Measurements from ENCODE around the gene CAMSAP2.

Gene CAMSAP2

DNA sequence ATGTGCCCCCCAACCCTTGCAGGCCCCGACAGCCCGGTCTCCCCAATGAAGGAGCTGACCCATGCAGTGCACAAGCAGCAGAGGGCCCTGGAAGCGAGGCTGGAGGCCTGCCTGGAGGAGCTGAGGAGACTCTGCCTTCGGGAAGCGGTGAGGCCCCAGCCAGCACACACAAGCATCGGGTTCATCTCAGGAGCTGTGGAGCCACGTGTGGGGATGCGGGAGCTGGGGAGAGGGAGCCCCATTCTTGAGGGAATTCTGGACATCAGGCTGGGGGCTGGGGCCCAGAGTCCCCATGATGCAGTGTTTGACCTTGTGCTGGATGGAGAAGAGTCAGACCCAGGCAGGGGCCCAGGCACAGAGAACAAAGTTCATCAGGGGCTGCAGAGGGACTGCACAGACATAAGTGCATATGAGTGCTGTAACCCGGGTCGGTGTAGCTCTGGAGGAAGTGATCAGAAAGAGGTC is 160.8 kb downstream of the CAMSAP2 start:
- H3K4me3 ChIP-seq (ENCODE audit: low read length), result no peak overlapping the region
- no peak for DNase-seq (ENCODE audit: low read depth)
- no peak for TF ChIP-seq CTCF (IDR thresholded peaks at IDR 0.05; ENCODE audit: insufficient read depth, low read depth, low read length, missing control alignments)

DNA sequence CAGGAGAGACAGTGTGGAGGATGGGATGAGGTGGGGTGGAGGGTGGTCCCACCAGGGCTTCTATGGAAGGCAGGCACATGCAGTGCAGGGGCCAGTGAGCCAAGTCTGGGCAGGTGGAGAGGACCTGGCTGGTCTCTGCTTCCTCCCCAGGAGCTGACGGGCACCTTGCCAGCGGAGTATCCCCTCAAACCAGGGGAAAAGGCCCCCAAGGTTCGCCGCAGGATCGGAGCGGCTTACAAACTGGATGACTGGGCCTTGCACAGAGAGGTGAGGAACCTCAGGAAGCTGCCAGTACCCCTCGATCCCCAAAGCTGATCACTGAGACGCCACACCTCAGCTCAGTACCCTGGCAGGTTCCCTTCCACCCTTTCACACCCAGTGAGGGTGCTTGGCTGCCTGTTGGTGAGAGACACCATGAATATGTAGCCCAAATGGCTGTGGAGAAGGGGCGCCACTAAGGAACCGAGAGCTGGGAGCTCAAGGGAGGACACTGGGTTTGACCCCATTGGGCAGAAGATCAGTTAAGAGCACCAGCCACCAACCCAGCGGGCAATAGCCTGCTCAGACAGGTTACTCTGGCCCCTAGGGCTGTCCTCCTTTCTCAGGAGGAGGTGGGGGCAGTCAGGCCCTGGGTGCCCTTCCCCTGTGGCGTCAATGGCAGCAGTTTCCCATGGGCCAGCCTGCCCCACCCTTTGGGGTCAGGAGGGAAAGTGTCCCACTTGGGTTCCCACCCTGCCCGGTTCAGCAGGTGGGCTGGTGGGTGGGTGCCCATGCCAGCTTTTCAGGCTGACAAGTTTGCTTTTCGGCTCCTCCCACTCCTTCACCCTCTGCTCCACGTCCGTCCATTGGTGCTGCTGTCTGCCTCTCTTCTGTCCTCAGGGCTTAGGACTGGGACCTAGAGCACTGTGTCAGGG is 161.5 kb downstream of the CAMSAP2 start:
- no peak for TF ChIP-seq CTCF (IDR thresholded peaks at IDR 0.05; ENCODE audit: insufficient read depth, low read depth, low read length, missing control alignments)
- no peak for DNase-seq (ENCODE audit: low read depth)

DNA sequence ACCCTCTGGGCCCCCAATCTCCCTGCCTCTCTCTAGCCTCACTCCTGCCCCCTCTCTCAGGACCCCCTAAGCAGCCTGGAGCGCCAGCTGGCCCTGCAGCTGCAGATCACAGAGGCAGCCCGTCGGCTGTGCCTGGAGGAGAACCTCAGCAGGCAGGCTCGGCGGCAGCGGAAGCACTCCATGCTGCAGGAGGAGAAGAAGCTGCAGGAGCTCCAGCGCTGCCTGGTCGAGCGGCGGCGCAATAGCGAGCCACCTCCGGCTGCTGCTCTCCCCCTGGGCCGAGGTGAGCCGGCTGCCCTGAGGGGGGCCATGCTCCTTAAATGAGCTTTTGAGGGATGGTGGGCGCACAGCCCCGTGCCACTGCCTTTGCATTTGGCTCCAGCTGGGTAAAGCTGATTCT is 162.2 kb downstream of the CAMSAP2 start:
- DNase-seq (ENCODE audit: low read depth), result no peak
- no peak for TF ChIP-seq CTCF (IDR thresholded peaks at IDR 0.05; ENCODE audit: insufficient read depth, low read depth, low read length, missing control alignments)
- no peak overlapping the region for H3K4me3 ChIP-seq (ENCODE audit: low read length)

More for the DNA sequence above, 161.5 kb downstream of the CAMSAP2 start:
- H3K4me3 ChIP-seq (ENCODE audit: low read length), result no peak overlapping the region

- H3K4me3 ChIP-seq (ENCODE audit: low read length), result no peak overlapping the region
- DNase-seq (ENCODE audit: low read depth), result no peak
- TF ChIP-seq CTCF (IDR thresholded peaks at IDR 0.05; ENCODE audit: insufficient read depth, low read depth, low read length, missing control alignments), result no peak
These were observed 162.7 kb downstream of the CAMSAP2 start for GRCh38 chr1:200901350-200901749.

- peak; percentile 48 for DNase-seq (ENCODE audit: low read depth)
- TF ChIP-seq CTCF (IDR thresholded peaks at IDR 0.05; ENCODE audit: insufficient read depth, low read depth, low read length, missing control alignments), result no peak
These were observed 163.2 kb downstream of the CAMSAP2 start for GRCh38 chr1:200901796-200902444.

DNA sequence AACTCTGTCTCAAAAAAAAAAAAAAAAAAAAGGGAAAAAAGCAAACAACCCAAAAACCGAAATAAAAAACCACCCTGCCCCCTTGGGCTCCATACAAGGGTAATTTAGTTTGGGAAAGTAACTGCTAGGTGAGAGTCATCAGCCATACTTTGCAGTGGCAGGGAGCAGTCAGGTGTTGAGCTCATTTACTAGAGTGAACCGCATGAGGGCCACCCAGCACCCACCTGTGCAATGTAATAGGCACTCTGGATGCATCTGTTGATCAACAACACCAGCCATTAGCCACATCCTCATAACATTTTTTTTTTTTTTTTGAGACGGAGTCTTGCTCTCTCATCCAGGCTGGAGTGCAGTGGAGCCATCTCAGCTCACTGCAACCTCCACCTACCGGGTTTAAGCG is 165.1 kb downstream of the CAMSAP2 start:
- no peak overlapping the region for H3K4me3 ChIP-seq (ENCODE audit: low read length)
- TF ChIP-seq CTCF (IDR thresholded peaks at IDR 0.05; ENCODE audit: insufficient read depth, low read depth, low read length, missing control alignments), result no peak
- no peak for DNase-seq (ENCODE audit: low read depth)

More at GRCh38 chr1:200901796-200902444, 163.2 kb downstream of the CAMSAP2 start:
- no peak overlapping the region for H3K4me3 ChIP-seq (ENCODE audit: low read length)
